H1 (cell line): ENCODE data around the gene DCTN2. TPM values are rescaled to one million over a fixed set of nuclear protein-coding genes. Genes with fewer than 3 reads are reported as not detected.

Experiments used
- CBX8 ChIP-seq: fragments of 300-800, 300-1000 bp; sonication (generic); IDR thresholded peaks from 2 replicates; pipeline ENCODE4 v1.7.1; 2016; ENCODE audit warnings: low read depth, low read length, borderline replicate concordance
- KDM5A ChIP-seq: fragments of 200-600 bp; IDR thresholded peaks from 2 replicates; pipeline ENCODE4 v1.7.1; 2012; ENCODE audit warnings: mild to moderate bottlenecking, low read length, inconsistent platforms, mixed read lengths
- POLR2AphosphoS5 ChIP-seq: IDR thresholded peaks from 2 replicates; pipeline ENCODE4 v1.6.1; 2011; ENCODE audit warnings: low read depth, low read length
- SIX5 ChIP-seq: IDR thresholded peaks from 2 replicates; pipeline ENCODE4 v1.6.1; 2011; ENCODE audit warnings: mild to moderate bottlenecking, low read depth, low read length
- polyA plus RNA-seq, 7 experiments: library from polyadenylated mRNA; depleted of rRNA in 3 of 7; stranded (reverse) in 5 of 7; unstranded in 2 of 7; fragments of >200 nt in 5 of 7; fragments of 200-250 nt in 2 of 7; gene quantifications; 1 replicate in 5 of 7; 2 replicates in 1 of 7; 4 replicates in 1 of 7; pipeline versions ENCODE4 v1.2.1 to v1.2.3, GENCODE V29; 2011 to 2013; ENCODE audit warnings: missing spikeins in 2 of 7, mixed read lengths in 2 of 7
- total RNA-seq: library from RNA; stranded (reverse); fragmentation: NEBNext Ultra II Directional; extraction: Animal tissue kit (Norgen Biotek cat#: 25700); gene quantifications from 2 replicates; pipeline ENCODE4 v1.2.1, GENCODE V29; 2021
- TF ChIP-seq, protein P1 (sequence below): IDR thresholded peaks from 2 replicates; pipeline ENCODE4 v1.6.1; 2012; ENCODE audit warnings: inconsistent platforms

The DCTN2 gene
- total and polyA plus RNA-seq, 2 of the 8 experiments (the other 6 are each of a cell fraction or from before 2014, with no cell fraction given), result 90.3 to 91.9 TPM

- TF ChIP-seq SIX5, result no peak
- TF ChIP-seq, protein P1, sequence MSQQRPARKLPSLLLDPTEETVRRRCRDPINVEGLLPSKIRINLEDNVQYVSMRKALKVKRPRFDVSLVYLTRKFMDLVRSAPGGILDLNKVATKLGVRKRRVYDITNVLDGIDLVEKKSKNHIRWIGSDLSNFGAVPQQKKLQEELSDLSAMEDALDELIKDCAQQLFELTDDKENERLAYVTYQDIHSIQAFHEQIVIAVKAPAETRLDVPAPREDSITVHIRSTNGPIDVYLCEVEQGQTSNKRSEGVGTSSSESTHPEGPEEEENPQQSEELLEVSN, result no peak
- no peak for TF ChIP-seq KDM5A
- TF ChIP-seq POLR2AphosphoS5, result no peak
- no peak for TF ChIP-seq CBX8
These were observed 31.2 kb upstream of the DCTN2 start (continued) for GRCh38 chr12:57577981-57578758.
